HL-60/S4 (cell line): ENCODE data around the gene CST6.
"Not testable (repeated sequence)": the region's sequence is repeated elsewhere in the genome, so short reads cannot be mapped to it uniquely, and the experiment has no call there.

Experiments
- in situ Hi-C: fragments of 300-500 bp; cut with MboI; formaldehyde crosslinking; loops from 2 replicates; pipeline ENCODE4 v1.14.3; 2022; ENCODE audit warnings: low sequenced_read_pairs

CST6 gene

DNA sequence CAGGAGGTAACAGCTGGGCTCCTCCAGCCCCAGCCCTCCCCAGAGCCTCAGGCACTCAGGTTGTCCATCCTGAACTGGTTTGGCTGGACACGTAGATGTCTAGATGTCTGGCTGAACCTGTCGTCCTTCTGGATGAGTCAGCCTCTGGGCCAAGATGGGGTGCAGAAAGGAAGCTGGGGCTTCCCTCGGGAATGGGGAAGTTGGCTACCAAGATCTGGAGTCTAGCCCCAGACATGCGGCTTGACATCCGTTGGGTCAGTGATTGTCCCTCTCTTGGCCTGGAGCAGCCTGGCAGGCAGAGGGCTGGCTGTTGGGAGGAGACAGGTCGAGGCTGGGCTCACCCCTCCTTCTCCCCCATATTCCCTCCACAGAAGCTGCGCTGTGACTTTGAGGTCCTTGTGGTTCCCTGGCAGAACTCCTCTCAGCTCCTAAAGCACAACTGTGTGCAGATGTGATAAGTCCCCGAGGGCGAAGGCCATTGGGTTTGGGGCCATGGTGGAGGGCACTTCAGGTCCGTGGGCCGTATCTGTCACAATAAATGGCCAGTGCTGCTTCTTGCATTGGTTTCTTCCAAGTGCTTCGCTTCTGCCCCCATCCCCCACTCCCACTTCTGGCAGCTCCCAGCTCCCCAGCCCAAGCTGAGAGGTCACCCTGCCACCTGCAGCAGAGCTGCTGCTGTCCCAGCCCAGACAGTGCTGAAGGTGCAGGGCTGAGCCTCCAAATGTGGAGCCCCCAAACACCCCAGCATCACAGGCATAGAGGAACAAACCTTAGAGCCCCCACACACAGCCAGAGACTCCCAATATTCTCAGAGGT is 1.3 kb downstream of the CST6 start:
- in situ Hi-C loops: no loop called here

- in situ Hi-C loops: no loop called here
Observed at GRCh38 chr11:66013762-66014100, 1.9 kb downstream of the CST6 start.

DNA sequence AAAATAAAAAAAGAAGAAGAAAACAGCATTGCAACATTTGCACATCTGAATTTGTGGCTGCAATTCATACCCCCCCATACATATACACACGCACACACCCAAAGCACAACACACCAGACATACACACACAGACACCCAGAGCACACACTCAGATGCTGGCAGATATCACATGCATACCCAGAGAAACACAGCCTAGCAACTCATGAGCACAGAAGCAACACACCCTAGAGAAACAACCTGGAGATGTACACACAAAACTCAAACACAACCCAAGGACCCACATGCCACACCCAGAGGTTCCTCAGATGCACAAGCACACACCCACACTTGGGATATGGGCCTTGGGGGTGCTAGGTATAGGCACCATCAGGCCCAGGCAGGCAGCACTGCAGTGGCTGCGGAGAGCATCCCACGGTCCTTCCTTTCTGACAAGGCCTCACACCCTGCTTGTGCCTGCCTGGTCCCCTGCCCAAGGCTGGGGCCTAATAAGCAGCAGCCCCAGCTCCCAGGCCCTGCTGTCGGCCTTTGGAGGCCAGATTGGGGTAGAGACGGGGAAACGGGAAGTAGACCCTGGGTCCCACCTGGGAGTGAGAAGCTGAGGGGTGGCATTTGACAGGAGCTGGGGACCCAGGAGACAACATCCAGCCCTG is 3.1 kb downstream of the CST6 start:
- in situ Hi-C loops: no loop called here

GRCh38 chr11:66015454-66015881 is 3.7 kb downstream of the CST6 start:
- in situ Hi-C loops: no loop called here

- in situ Hi-C loops: no loop called here
Observed at GRCh38 chr11:66015936-66016792, 4.4 kb downstream of the CST6 start.

GRCh38 chr11:66016793-66017177 is 5.0 kb downstream of the CST6 start:
- in situ Hi-C loops: no loop called here

DNA sequence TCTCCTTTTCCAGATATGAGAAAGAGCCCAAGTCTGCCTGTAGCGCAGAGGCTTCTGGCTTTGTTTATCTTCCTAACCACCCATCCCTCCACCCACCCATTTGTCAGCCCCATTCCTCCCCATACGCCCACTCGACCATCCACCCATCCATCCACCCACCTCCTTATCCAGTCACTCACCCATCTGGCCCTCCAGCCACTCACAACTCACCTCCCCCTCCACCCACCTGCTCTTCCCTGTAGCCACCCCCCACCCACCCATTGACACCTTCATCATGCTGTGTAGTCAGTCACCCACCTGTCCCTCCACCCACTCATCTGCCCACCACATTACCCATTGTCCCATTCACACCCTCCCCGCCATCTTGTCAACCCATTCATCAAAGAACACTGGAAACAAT is 5.5 kb downstream of the CST6 start:
- in situ Hi-C loops: no loop called here

GRCh38 chr11:66020212-66020611 is 8.4 kb downstream of the CST6 start:
- in situ Hi-C loops: no loop called here

DNA sequence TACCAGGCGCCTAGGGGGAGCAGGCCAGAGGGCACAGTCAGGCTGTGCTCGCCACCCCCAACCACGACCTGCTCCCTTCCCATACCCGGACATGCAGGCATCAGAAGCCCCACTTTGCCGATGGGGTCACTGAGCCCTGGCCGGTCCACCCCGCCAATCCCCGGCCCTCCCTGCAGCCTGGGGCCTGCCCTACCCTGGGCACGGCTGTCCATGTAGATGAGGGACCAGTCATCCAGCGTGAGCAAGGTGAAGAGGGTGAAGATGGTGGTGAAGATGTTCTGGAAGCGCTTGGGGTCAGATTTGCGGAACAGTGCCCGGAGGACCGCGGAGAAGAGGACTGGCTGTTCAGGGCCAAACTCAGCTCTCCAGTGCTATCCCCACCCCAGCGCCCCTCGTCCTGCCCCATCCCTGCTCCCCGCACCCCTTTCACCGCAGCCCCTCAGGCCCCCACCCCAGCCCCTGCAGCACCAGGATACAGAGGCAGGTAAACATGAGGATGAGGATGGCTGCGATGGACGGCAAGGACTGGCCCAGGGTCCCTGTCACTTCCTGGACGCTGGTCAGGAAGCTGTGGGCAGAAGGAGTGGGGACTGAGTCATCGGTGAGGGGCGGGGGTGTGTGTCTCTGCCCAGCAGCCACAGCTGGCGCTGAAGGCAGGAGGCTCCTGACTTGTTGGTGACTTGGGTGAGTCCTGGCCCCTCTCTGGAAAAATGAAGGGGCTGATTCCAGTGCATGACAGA is 9.0 kb downstream of the CST6 start:
- in situ Hi-C loops: no loop called here

DNA sequence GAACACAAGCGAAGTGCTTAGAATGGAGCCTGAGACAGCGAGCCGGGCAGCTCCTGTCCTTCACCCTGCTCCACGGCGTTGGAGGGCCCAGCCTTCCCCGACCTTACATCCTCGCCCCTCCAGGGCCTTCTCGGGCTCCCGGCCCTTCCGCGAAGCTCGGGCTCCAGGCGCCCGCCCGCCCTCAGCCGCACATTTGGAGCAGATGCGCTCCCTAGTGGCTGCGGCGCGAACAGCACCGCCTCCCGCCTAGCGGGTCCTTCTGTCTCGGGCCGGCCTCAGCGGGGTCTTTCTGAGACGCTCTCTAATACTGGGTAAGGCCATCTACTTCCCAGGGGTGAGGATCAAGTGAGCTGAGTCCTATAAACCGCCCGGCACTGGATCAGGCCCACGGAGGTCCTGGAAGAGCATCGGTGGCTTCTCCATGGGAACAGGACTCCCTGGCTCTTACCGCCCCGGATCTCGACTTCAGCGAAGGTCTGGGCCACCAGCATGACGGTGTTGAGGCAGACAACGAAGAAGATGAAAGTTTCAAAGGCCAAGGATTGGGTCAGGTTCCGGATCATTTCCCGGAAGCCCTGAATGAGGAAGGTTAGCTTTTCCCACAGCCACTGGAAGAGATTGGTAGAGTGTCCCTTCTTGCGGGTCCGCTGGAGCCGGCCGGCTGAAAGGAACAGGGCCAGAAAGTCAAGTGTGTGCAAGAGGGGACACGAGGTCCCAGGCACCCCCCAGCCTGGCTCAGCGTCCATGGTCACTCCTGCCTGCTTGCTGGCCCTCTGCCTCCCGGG is 10.8 kb downstream of the CST6 start:
- in situ Hi-C loops: no loop called here

DNA sequence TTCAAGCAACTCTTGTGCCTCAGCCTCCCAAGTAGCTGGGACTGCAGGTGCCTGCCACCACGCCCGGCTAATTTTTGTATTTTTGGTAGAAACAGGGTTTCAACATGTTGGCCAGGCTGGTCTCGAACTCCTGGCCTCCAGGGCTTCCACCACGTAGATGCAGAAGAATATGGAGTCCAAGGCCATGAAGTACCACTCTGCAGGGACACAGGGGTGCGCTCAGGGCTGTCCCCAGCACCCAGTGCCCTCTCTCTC is 11.3 kb downstream of the CST6 start:
- in situ Hi-C loops: not testable (repeated sequence)

GRCh38 chr11:66026017-66026529 is 14.3 kb downstream of the CST6 start, which contains the start of gene CATSPER1:
CATSPER1 (minus strand) TSS chr11:66026479; CDS start chr11:66026379, 100 bp downstream.
- in situ Hi-C loops: no loop called here

DNA sequence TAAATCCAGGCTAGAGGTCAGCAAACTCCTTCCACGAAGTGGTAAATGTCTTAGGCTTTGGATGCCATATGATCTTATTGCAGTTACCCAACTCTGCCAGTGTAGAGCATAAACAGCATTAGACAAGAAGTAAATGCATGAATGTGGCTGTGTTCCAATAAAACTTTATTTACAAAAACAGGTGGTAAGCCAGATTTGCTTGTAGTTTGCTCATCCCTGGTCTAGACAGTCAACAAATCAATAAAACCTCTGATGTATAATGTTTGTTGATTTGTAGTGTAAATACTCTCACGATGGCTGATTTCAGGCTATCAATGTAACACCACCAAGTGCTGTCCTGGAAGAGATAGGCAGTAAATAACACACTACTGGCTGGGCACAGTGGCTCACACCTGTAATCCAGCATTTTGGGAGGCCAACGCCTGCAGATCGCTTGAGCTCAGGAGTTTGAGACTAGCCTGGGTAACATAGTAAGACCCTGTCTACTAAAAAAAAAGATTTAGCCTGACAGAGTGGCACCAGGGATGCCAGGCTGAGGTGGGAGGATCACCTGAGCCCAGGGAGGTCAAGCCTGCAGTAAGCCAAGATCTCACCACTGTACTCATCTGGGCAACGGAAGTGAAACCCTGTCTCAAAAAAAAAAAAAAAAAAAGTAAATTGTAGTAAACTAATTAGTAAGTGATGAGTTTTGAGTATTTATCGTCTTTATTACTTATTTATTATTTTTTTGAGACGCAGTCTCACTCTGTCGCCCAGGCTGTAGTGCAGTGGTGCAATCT is 21.3 kb downstream of the CST6 start:
- in situ Hi-C loops: no loop called here

- in situ Hi-C loops: no loop called here
Observed at GRCh38 chr11:66035653-66036333, 24.0 kb downstream of the CST6 start.

DNA sequence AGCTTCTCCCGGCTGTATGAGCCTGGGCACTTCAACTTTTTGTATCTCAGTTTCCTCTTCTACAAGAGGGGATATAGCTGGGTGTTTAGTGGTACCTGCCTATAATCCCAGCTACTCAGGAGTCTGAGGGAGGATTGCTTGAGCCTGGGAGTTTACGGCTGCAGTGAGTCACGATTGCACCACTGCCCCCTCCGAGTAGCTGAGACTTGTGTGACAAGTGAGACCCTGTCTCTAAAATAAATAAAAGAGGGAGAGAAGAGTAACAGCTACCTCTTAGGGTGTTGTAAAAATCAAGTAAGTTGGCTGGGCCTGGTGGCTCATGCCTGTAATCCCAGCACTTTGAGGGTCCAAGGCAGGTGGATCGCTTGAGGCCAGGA is 24.5 kb downstream of the CST6 start:
- in situ Hi-C loops: no loop called here

- in situ Hi-C loops: no loop called here
Observed at GRCh38 chr11:66037327-66037726, 25.5 kb downstream of the CST6 start.

- in situ Hi-C loops: no loop called here
Observed at GRCh38 chr11:66039765-66040164, 28.0 kb downstream of the CST6 start.

- in situ Hi-C loops: no loop called here
Observed at GRCh38 chr11:66042227-66042995, 30.6 kb downstream of the CST6 start.
